Measurements from ENCODE around the gene SSPN.

Gene SSPN

GRCh38 chr12:26285401-26285800, 90.0 kb downstream of the SSPN start:
- DNase-seq (ENCODE audit: low read depth) = no peak

GRCh38 chr12:26286186-26286585, 90.8 kb downstream of the SSPN start:
- DNase-seq (ENCODE audit: low read depth) = no peak

GRCh38 chr12:26287671-26288381, 92.5 kb downstream of the SSPN start:
- DNase-seq (ENCODE audit: low read depth) = no peak

- no peak for DNase-seq (ENCODE audit: low read depth)
These were observed 95.2 kb downstream of the SSPN start for GRCh38 chr12:26290565-26290964.

GRCh38 chr12:26292596-26292995, 97.2 kb downstream of the SSPN start:
- DNase-seq (ENCODE audit: low read depth) = no peak

GRCh38 chr12:26293612-26294011, 98.2 kb downstream of the SSPN start:
- no peak for DNase-seq (ENCODE audit: low read depth)

GRCh38 chr12:26295001-26295400, 99.6 kb downstream of the SSPN start:
- DNase-seq (ENCODE audit: low read depth) = no peak

GRCh38 chr12:26297396-26298070, 102.2 kb downstream of the SSPN start:
- DNase-seq (ENCODE audit: low read depth) = no peak

- no peak for DNase-seq (ENCODE audit: low read depth)
These were observed 103.6 kb downstream of the SSPN start for GRCh38 chr12:26298785-26299621.

- no peak for DNase-seq (ENCODE audit: low read depth)
These were observed 104.4 kb downstream of the SSPN start for GRCh38 chr12:26299751-26300150.
